GM19455 (cell line): ENCODE measurements around the gene WNK4.
A peak's percentile ranks its signal among the peaks of the same experiment; 100 is the strongest.

Experiments
- ATAC-seq: cut with Tn5 transposase; IDR thresholded peaks from one replicate; pipeline ENCODE4 v1.9.1; 2021; ENCODE audit not compliant: unreplicated experiment

Gene WNK4

DNA sequence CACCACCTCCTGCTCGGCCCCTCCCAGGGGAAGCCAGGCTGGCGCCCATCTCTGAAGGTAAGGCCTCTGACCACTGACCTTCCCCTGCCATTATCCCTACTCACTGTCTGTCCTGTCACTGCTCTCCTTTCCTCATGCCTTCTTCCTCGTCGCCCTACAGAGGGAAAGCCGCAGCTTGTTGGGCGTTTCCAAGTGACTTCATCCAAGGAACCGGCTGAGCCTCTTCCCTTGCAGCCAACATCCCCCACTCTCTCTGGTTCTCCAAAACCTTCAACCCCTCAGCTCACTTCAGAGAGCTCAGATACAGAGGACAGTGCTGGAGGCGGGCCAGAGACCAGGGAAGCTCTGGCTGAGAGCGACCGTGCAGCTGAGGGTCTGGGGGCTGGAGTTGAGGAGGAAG is 15.1 kb downstream of the WNK4 start:
- ATAC-seq, result no peak

GRCh38 chr17:42796066-42796758 is 15.8 kb downstream of the WNK4 start:
- no peak for ATAC-seq

DNA sequence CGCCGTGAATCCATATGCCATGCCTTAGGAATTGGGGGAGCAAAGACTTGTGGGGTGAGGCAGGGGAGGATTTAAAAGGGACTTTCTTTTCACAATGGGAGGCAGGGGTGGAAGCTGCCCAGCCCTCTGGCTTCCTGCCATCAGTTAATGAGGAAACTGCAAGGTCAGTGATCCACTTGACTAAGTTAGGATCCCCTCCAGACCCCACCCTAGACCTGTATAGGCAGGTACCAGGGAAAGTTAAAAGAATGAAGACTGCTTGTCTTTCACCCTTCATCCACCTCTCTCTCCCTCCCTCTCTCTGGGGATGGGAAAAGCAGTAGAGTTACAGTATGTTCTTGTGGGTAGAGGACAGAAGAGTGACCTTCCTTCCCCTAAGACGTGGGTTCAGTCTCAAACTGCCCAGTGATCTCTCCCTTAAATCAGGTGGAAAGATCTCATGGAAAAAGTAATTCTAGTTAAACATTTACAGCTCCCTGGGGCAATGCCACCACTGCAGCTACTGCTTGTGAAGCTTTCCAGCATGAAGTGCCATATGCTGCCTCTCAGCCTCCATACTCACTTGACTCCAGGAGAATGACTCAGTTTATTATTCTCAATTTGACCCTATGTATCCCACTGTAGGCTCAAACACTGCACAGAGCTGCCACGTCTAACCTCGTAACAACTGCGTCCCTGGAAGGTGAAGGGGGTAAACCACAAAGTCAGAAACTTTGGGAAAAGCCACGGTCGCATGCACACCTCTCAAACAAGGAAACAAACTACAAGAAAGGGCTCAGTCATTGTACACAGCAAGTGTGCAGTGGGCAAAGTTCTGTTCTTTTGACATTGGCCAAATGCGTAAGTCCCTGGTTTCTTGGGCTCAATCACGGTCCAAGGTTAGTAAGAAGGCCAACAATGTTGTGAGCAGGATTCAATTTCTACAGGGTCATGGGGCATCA is 16.9 kb downstream of the WNK4 start:
- ATAC-seq, result no peak

DNA sequence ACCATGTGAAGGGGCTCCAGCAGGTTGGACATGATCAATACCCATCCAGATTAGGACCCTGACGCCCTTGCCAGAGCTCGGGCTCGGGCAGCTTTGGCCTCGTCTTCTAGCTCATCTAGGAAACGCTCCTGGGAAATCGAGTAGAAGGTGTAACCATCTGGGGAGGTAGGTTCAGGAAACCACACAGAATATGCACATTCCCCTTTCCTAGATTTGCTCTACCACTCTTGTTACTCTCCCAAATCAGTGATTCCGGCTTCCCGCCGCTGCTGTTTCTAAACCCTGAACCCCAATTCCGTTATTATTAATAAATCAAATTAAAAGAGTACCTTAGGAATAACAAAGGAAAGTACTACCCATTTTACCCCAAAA is 17.6 kb downstream of the WNK4 start:
- no peak for ATAC-seq

GRCh38 chr17:42798383-42799380 is 18.3 kb downstream of the WNK4 start, which contains the start of the genes CNTD1 and COA3:
TSS of gene CNTD1 (plus strand) at chr17:42798861. CDS start at chr17:42799068, 207 bp downstream.
TSS of gene COA3 (minus strand) at chr17:42798704. CDS start at chr17:42798681, 23 bp downstream.
- peak; percentile 79 for ATAC-seq

DNA sequence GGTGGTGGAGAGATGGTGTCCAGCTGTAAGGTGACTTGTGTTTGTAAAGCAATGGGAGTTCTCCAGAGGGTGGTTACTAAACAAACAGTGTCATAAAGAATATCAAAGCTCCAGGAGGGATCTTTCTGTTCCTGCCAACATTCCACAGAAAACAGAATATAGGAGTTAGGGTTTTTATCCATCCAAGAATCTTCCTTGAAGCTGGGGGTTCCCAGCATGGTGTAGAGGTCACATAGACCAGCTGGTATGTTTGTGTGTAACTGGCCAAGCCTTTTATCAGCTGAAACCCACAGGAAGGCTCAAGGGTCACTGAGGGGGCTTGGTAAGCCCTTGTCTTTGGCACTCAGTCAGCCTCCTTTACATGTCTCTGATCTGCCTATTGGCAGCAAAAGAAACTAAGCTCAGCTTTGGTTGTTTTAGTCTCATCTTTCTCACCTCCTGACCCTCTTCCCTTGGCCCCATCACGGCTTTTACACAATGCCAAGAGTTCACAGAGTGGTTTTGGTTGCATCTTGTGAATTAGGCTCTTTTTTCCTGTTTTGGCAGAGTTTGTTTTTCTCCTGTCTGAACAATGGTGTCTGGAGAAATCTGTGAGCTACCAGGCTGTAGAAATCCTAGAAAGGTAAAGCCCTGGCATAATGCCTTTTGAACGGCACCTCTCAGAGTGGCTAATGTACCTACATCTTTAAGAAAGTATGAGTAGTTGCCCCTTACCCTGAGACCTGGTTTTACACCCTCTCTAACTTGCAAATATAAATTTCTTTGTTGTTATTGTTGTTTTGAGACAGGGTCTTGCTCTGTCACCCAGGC is 22.9 kb downstream of the WNK4 start:
- no peak for ATAC-seq

DNA sequence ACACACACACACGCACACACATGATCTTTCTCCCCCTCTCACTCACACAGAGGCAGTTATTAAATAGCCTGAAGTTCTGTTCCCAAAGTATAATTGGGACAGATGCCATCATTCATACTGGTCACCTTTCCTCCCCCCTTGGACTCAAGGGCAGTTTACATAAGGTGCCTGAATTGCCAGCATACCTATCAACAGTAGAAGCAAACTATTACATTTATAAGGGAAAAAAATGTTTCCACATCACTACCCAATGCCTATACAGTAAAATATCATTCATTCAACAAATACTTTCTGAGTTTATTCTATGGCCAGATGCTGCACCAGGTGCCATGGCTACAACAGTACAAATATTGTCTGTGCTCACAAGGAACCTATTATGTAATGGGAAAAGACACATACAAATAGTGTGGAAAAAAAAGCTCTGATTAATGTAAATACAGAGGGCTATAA is 24.5 kb downstream of the WNK4 start:
- no peak for ATAC-seq

GRCh38 chr17:42806249-42806648 is 25.8 kb downstream of the WNK4 start:
- no peak for ATAC-seq

GRCh38 chr17:42809250-42809649 is 28.8 kb downstream of the WNK4 start:
- ATAC-seq, result no peak

- no peak for ATAC-seq
Observed at GRCh38 chr17:42814633-42815399, 34.4 kb downstream of the WNK4 start.

- no peak for ATAC-seq
Observed at GRCh38 chr17:42817866-42818265, 37.5 kb downstream of the WNK4 start.

DNA sequence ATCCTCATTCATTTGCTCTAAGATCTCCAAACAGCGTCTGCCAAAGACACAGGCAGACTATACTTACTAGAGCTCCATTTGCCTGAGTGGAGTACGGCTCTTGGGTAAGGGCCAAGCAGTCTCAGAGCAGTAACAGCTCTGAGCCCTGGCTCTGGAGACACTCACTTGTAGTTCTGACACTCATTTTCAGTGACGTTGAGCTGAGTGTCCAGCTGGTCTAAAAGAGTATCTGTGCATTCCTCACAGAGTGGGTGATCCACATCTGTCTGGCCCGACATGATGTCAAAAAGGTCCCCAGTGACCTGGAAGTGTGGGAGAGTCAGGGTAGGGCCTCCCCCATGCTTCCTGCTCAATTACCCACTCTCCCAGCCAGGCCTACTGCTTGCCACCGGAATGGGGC is 38.0 kb downstream of the WNK4 start:
- no peak for ATAC-seq

GRCh38 chr17:42819939-42820535 is 39.6 kb downstream of the WNK4 start:
- no peak for ATAC-seq

DNA sequence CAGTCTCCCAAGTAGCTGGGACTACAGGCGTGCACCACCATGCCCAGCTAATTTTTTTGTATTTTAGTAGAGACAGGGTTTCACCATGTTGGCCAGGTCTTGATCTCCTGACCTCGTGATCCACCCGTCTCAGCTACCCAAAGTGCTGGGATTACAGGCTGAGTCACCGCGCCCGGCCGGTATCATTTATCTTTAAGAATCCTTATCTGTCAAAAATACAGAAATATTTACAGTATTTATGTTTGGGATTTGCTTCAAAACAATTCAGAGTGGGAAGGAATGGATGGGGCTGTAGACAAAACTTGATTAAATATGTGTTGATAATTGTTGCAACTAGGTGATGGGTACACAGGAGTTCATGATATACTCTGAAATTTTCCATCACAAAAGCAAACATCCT is 40.8 kb downstream of the WNK4 start:
- no peak for ATAC-seq

GRCh38 chr17:42827472-42827871 is 47.1 kb downstream of the WNK4 start:
- ATAC-seq, result no peak

- ATAC-seq, result no peak
Observed at GRCh38 chr17:42830971-42831370, 50.6 kb downstream of the WNK4 start.

DNA sequence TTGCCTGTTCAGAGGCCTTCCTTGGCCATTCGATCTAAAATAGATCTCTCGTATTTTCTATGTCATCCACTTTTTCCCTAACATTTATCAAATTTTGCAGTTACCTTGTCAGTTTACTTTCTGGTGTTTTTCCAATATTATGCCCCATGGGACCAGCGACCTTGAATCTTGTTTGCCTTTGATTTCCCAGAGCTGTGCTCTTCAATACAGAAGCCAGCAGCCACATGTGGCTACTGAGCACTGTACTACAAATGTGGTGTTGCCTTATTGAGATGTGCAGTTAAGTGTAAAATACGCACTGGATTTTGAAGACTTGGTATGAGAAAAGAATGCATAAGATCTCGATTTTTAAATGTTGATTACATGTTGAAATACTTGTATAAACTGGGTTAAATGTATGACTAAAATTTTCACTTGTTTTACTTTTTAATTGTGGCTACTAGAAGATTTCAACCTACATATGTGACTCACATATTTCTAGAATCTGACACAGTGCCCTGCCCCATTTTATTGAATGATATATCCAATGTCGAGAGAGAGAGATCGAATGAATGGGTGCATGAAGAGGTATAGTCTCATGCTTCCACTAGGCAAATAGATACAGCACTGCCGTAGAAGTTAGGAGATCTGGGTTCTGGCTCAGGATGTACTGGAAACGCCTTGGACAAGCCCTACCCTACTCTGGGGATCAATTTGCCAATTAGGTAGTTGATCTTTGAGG is 52.0 kb downstream of the WNK4 start:
- peak; percentile 22 for ATAC-seq
